AG04449 (cell line): ENCODE results near the gene SH3RF1.

Experiments used
- CTCF ChIA-PET: fragments of 350-600 bp; formaldehyde crosslinking; extraction: SDS; loops from one replicate; lab custom pipeline; 2021; ENCODE audit warnings: antibody characterized with exemption; lab: Yijun Ruan, JAX
- POLR2A ChIA-PET: fragments of 400-600, 350-600 bp; formaldehyde crosslinking; extraction: SDS; loops from one replicate; lab custom pipeline; 2020; ENCODE audit warnings: antibody characterized with exemption, inconsistent platforms; lab: Yijun Ruan, JAX
- DNase-seq: peaks from one replicate; pipeline ENCODE4 v3.0.0-alpha.2; 2010; ENCODE audit warnings: low read depth, low spot score
- H3K4me3 ChIP-seq: 2 replicates; pipeline ENCODE4 v1.5.1; 2011; ENCODE audit warnings: low read depth, mild to moderate bottlenecking, control low read depth, low read length
- TF ChIP-seq, protein P1 (sequence below): IDR thresholded peaks from one replicate; pipeline ENCODE4 v1.5.1; 2011; ENCODE audit warnings: mild to moderate bottlenecking, moderate library complexity, low read length, control low read depth, inconsistent platforms; ENCODE audit not compliant: insufficient read depth; ENCODE audit errors: missing control alignments

Gene SH3RF1

DNA sequence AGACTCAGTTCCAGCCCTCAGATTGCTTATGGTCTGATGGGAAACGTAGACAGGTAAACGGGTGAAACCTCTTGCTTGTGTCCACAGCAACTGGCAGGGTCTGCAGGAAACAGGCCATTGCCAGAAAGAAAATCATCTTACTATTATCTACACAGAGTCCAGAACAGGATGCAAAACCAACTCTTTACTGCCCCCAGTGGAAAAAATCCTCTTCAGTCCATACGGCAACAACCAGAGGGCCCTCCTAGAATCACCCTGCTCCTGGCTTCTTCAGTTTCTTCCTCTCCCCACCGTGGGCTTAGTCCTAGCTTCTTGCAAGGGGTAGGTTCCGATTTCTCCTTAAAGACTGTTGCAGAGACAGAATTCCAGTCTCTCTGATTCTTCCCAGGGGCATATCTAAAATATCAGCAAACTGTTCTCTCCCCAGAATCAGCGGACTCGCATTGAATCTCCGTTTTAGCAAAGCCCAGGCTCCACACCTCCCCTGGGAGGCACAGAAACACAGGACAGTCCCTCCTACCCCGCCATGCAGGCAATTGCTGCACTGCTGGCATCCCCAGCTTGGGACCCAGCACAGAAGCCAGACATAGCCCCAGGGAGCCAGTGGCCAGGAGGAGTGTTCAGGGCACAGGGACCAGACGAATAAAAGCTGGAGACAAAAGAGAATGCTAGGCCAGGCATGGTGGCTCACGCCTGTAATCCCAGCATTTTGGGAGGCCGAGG is 41.0 kb upstream of the SH3RF1 start:
- H3K4me3 ChIP-seq = no peak overlapping the region
- ChIA-PET CTCF (interaction anchor here (0.7 to 2.6 kb wide), 7 partner anchors 10 to 761 kb away, joined by 3 to 8 read pairs (median 3); no protein-coding TSS in a partner anchor), POLR2A (no interaction called here)
- TF ChIP-seq, protein P1, sequence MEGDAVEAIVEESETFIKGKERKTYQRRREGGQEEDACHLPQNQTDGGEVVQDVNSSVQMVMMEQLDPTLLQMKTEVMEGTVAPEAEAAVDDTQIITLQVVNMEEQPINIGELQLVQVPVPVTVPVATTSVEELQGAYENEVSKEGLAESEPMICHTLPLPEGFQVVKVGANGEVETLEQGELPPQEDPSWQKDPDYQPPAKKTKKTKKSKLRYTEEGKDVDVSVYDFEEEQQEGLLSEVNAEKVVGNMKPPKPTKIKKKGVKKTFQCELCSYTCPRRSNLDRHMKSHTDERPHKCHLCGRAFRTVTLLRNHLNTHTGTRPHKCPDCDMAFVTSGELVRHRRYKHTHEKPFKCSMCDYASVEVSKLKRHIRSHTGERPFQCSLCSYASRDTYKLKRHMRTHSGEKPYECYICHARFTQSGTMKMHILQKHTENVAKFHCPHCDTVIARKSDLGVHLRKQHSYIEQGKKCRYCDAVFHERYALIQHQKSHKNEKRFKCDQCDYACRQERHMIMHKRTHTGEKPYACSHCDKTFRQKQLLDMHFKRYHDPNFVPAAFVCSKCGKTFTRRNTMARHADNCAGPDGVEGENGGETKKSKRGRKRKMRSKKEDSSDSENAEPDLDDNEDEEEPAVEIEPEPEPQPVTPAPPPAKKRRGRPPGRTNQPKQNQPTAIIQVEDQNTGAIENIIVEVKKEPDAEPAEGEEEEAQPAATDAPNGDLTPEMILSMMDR = peak; percentile 36
- DNase-seq = no peak

DNA sequence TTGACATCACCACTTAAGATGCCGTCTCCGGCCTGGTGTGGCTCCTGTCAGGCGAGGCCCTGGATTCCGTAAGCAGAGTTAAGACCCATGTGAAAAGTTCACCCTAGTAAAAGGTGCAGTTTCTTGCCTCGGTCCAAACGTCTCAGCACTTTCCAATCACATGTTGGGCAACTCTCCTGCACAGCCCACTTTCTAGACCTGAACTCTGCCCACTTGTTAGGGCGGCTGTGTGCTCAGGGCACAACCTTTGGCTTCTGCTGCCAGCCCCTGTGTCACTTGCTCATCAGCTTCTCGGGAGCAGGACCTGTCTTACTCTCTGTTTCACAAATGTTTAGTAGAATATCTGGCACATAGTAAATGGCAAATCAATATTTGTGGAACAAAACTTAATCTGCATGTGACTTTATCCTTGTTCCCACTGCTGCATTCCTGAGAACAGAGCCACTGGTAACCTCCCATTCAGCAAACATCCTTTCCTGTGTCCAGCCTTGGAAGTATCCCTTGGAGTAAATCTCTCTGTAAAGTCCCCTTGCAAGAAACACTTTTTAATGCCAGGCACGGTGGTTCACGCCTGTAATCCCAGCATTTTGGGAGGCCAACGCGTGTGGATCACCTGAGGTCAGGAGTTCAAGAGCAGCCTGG is 38.7 kb upstream of the SH3RF1 start:
- no peak for DNase-seq
- POLR2A ChIA-PET = no interaction called here
- no peak overlapping the region for H3K4me3 ChIP-seq
- CTCF ChIA-PET = no interaction called here
- TF ChIP-seq, protein P1 = no peak

DNA sequence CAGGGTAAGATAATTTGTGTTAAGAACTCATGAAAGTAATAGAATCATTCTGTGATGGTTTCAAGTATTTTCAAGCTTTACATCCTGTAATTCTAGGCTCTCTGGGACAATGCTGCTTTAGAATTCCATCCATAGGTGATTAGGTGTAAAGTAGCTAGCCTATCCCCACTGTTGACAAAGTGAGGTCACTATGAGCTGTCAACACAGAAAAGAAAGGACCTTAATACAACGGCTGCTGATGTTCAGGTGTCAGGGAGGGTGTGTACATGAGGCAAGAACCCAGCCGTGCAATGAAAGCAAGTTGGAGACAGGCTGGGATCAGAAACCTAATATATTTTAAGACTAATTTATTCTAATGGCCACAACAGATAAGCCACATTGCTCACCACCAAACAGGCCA is 36.8 kb upstream of the SH3RF1 start:
- CTCF ChIA-PET = interaction anchor here (1.3 kb wide), 1 partner anchor 38 kb away, joined by 3 read pairs; no protein-coding TSS in a partner anchor

DNA sequence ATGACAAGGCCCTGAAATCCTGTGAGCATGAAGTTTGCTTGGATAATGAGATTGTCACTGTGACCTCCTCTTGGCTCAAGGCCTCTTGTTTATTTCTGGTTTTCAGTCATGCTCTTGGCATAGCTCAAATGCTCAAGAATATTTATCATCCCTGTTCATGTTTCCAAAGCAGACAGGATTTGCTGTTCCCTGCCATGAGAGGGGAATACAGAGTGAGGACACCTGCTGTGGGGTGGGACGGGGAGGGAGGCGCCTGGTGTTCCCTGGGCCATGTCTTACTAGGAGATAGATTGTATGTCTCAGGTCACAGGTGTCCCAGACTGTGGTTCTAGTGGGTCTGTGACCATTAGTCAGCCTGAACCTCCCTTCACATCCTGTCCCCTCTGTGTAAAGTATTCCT is 34.9 kb upstream of the SH3RF1 start:
- CTCF ChIA-PET = interaction anchor here (1.1 kb wide), 1 partner anchor 9 kb away, joined by 4 read pairs; no protein-coding TSS in a partner anchor
- POLR2A ChIA-PET = no interaction called here
- DNase-seq = no peak
- no peak overlapping the region for H3K4me3 ChIP-seq
- TF ChIP-seq, protein P1 = no peak

More for the DNA sequence above, 36.8 kb upstream of the SH3RF1 start:
- H3K4me3 ChIP-seq = no peak overlapping the region
- POLR2A ChIA-PET = no interaction called here
- no peak for DNase-seq
- TF ChIP-seq, protein P1 = no peak

DNA sequence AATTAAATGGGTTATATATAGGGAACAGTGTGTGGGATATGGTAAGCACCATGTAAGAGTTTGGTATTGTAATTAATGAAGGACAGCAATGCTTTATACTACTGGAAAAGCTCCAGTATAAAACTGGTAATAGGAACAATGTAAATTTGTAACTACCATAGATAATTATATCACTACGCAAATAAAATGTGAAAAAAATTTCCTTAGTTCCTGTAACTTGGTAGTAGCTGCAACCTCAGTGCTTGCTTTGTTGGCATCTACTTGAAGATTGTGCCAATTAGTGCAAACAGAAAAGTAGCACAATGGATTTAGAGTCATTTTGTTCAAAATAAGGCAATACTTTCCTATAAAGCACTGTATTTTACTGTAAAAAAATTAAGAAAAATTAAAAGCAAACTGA is 34.4 kb upstream of the SH3RF1 start:
- POLR2A ChIA-PET = no interaction called here
- no peak overlapping the region for H3K4me3 ChIP-seq
- no peak for DNase-seq
- CTCF ChIA-PET = no interaction called here
- TF ChIP-seq, protein P1 = no peak

DNA sequence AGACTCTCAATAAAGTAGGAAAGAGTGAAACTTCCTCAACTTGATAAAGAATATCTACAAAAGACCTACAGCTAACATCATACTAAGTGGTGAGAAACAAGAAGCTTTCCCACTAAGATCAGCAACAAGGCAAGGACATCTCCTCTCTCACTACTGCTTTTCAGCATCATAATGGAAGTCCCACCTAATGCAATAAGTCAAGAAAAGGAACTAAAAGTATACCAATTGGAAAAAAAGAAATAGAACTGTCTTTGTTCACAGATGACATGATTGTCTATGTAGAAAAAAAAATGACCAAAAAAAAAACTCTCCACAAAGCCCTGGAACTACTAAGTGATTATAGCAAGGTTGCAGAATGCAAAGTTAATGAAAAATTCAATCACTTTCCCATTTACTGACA is 25.1 kb upstream of the SH3RF1 start:
- CTCF ChIA-PET = interaction anchor here (2.6 kb wide), 1 partner anchor 16 kb away, joined by 7 read pairs; no protein-coding TSS in a partner anchor
- POLR2A ChIA-PET = no interaction called here
- no peak for DNase-seq
- TF ChIP-seq, protein P1 = no peak
- H3K4me3 ChIP-seq = no peak overlapping the region
